ENCODE data around the gene NOS3.
"Not testable (repeated sequence)": the region's sequence is repeated elsewhere in the genome, so short reads cannot be mapped to it uniquely, and the experiment has no call there.

Gene NOS3

DNA sequence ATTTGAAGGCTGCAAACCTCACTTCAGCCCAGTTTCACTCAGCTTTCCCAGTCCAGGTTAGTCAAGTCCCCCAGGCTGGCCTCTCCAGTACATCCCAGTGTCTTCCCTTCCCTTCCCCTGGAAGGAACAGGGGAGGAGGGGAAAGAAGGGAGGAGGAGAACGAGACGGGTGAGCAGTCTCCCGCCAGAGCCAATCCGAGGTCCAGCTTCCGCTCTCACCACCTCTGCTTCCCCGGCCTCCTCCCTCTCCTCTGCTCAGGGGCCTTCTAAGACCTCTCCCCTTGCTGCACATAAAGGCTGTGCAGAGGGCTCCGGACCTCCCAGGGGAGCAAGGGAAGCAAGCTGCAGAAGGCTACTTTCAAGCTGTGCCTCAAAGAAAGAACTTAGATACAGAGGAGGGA lies 29.4 kb downstream of the NOS3 start:
- no peak for DNase-seq (ENCODE audit: low read depth)
- TF ChIP-seq, protein P1, sequence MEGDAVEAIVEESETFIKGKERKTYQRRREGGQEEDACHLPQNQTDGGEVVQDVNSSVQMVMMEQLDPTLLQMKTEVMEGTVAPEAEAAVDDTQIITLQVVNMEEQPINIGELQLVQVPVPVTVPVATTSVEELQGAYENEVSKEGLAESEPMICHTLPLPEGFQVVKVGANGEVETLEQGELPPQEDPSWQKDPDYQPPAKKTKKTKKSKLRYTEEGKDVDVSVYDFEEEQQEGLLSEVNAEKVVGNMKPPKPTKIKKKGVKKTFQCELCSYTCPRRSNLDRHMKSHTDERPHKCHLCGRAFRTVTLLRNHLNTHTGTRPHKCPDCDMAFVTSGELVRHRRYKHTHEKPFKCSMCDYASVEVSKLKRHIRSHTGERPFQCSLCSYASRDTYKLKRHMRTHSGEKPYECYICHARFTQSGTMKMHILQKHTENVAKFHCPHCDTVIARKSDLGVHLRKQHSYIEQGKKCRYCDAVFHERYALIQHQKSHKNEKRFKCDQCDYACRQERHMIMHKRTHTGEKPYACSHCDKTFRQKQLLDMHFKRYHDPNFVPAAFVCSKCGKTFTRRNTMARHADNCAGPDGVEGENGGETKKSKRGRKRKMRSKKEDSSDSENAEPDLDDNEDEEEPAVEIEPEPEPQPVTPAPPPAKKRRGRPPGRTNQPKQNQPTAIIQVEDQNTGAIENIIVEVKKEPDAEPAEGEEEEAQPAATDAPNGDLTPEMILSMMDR (IDR thresholded peaks at IDR 0.05; ENCODE audit: control insufficient read depth, extremely low read depth, insufficient read depth), result no peak
- H3K4me3 ChIP-seq (ENCODE audit: low read depth, low read length), result no peak overlapping the region

DNA sequence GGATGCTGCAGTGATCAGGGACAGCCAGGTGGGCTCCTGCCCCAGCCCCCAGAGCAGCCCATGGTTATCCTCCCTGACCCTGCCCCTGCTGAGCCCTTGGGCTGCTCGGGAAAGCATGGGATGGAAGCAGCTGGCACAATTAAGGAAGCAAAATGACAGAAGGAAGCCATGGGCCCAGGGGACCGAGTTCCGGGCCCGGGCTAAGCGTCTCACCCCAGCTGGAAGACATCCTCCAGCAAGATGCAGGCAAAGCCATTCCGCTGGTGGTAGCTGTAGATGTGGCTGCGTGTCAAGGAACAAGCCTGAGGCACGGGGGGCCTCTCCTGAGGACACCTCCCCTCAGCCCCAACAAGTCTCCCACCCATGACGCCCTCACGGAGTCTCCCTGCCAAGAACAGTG lies 32.4 kb downstream of the NOS3 start:
- TF ChIP-seq, protein P1 (IDR thresholded peaks at IDR 0.05; ENCODE audit: control insufficient read depth, extremely low read depth, insufficient read depth), result no peak
- H3K4me3 ChIP-seq (ENCODE audit: low read depth, low read length), result no peak overlapping the region
- DNase-seq (ENCODE audit: low read depth), result no peak

DNA sequence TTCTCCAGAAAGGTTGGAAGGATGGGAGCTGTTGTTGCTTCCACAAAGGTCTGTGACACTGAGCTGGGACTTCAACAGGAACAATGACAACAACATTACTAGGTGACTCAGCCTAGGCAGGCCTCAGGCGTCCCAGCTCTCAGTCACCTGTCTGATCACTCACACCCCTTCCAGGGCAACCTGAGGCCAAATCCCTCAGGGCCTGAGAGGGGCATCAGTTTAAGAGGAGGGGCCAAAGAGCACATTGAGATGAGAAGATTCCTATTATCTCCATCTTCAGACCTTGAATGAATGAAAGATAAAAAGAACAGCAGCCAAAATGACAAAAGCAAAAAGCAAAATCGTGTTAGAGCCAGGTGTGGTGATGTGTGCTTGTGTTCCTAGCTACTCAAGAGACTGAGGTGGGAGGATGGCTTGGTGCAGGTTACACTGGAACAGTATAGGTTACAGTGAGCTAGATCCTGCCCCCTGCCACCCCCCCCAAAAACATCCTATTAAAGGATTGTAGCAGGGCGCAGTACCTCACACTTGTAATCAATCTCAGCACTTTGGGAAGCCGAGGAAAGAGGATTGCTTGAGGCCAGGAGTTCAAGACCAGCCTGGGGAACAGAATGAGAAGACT lies 33.7 kb downstream of the NOS3 start, which contains the start of gene ATG9B:
TSS of gene ATG9B (minus strand) at position 60 of the 622 bp plus-strand sequence. CDS start 71 bp downstream, outside the sequence.
- no peak within 1 kb of the TSS for H3K4me3 ChIP-seq (ENCODE audit: low read depth, low read length)
- TF ChIP-seq, protein P1 (IDR thresholded peaks at IDR 0.05; ENCODE audit: control insufficient read depth, extremely low read depth, insufficient read depth), result no peak
- no peak for DNase-seq (ENCODE audit: low read depth)

DNA sequence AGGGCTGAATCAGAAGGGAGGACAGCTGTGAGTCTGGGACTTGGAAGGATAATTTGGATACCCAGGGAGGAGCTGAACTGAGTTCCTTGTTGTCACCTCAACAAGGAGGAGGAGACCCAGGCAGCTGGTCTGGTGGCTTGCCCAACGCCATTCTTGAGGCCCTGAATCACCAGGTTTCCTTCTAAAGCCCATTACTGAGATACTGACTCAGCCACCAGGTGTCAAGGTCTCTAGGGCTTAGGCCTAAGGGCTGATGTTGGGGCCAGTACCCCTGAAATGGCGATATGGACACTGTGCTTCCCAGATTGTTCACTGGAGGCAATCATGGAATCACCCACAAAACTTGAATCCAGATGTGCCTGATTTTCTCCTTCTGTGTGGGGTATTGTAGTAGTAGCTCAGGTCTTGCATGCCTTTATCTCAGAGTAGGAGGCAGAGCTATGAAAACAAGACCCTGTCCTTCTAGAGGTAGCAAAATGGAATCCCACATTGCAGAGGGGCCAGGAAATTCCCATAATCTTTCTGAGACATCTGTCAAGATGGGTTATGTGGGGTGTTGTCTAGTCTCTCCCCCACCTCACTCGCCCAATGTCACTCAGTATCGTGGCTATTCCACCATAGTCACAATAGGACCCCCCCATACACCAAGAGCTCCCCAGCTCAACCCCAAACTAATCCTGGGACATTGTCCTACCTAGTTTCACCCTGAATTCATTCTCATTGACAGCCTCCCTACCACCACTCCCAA lies 35.3 kb downstream of the NOS3 start:
- TF ChIP-seq, protein P1 (IDR thresholded peaks at IDR 0.05; ENCODE audit: control insufficient read depth, extremely low read depth, insufficient read depth), result no peak
- no peak for DNase-seq (ENCODE audit: low read depth)
- H3K4me3 ChIP-seq (ENCODE audit: low read depth, low read length), result no peak overlapping the region

DNA sequence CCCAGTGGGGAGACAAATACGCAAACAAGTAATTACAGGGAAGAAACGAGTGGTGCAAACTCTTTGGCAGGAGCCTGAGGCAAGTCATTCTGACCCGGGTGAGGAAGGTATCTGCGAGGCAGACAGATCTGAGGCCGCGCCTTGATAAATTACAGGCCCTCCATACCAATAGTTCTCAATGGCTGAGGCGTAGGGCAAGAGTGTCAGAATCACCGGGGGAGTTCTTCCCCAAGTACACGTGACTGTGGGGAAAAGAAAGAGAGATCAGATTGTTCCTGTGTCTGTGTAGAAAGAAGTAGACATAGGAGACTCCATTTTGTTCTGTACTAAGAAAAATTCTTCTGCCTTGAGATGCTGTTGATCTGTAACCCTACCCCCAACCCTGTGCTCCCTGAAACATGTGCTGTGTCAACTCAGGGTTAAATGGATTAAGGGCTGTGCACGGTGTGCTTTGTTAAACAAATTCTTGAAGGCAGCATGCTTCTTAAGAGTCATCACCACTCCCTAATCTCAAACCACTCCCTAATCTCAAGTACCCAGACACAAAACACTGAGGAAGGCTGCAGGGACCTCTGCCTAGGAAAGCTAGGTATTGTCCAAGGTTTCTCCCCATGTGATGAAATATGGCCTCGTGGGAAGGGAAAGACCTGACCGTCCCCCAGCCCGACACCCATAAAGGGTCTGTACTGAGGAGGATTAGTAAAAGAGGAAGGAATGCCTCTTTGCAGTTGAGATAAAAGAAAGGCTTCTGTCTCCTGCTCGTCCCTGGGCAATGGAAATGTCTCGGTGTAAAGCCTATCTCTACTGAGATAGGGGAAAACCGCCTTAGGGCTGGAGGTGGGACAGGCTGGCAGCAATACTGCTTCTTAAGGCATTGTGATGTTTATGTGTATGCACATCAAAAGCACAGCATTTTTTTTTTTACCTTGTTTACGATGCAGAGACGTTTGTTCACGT lies 36.2 kb downstream of the NOS3 start:
- peak overlapping the region; percentile 94 for H3K4me3 ChIP-seq (ENCODE audit: low read depth, low read length)
- not testable (repeated sequence) for DNase-seq (ENCODE audit: low read depth)

DNA sequence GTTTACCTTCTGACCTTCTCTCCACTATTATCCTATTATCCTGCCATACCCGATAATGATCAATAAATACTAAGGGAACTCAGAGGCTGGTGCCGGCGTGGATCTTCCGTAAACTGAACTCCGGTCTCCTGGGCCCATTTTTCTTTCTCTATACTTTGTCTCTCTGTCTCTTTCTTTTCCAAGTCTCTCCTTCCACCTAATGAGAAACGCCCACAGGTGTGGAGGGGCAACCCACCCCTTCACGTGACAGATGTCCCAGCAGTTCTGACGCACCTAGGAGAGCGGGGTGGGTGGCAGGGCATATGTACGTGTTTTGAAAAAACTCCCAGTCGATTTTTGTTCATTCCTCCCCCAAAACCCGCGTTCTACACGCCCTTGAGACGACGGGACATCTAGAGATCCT lies 36.9 kb downstream of the NOS3 start:
- H3K4me3 ChIP-seq (ENCODE audit: low read depth, low read length), result peak overlapping the region; percentile 94
- DNase-seq (ENCODE audit: low read depth), result not testable (repeated sequence)

DNA sequence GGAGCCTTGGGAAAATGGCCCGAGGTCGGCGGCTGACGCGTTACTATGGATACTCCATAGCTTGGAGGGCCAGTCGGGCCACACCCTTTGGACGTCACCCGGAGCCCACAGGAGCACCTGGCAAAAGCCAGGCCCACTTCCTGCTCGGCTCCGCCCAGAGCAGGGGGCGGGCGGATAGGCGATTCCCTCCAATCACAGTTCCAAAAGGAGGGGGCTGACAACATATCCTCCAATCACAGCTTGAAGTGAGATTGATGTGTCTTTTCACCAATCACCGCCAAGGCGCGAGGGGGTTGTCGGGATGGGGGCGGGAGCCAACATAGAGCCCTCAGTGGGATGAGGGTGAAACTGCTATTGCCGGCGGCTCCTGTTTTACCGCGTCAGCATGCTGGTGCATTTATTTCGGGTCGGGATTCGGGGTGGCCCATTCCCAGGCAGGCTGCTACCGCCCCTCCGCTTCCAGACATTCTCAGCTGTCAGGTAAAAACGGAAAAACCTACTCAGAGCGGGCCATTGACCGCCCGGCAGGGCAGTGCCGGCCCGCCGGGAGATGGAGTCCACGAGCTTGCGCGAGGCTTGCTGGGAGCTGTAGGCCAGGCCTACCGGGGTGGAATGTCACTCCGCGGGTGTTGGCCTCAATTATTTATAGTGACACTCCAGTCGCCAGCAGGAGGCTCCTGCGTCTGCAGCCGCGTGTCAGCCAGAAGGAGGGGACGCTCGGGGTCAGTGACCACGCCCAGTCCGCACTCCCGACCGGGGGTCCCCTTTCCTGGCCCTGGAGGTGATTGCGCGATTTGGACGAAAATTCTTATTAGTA lies 37.5 kb downstream of the NOS3 start, which contains the start of gene ABCB8:
TSS of gene ABCB8 (plus strand) at position 320 of the 817 bp plus-strand sequence. CDS start at position 386, 66 bp downstream.
- TF ChIP-seq, protein P1 (IDR thresholded peaks at IDR 0.05; ENCODE audit: control insufficient read depth, extremely low read depth, insufficient read depth), result peak; percentile 69
- H3K4me3 ChIP-seq (ENCODE audit: low read depth, low read length), result peak within 1 kb of the TSS; percentile 94
- DNase-seq (ENCODE audit: low read depth), result peak; percentile 99
